CD4-positive, alpha-beta T cell (primary cell): ENCODE measurements around the gene TXNIP. TPM values are rescaled to one million over a fixed set of nuclear protein-coding genes. Genes with fewer than 3 reads are reported as not detected.

Experiments
- ATAC-seq: fragments of 200-7000 bp; cut with Tn5 transposase; one replicate; pipeline ENCODE4 v1.10.0; 2022; ENCODE audit warnings: mild to moderate bottlenecking; ENCODE audit not compliant: poor library complexity
- CTCF ChIA-PET: fragments of 350-600 bp; sonication (Branson Sonifier 250); formaldehyde crosslinking; loops from one replicate; lab custom pipeline; 2021; ENCODE audit warnings: antibody characterized with exemption, inconsistent platforms; lab: Charles Lee
- POLR2A ChIA-PET: fragments of 350-600 bp; sonication (Branson Sonifier 250); formaldehyde crosslinking; loops from one replicate; lab custom pipeline; 2021; ENCODE audit warnings: antibody characterized with exemption, inconsistent platforms; lab: Charles Lee
- DNase-seq, 14 experiments: peaks; one replicate each; pipeline ENCODE4 v3.0.0-alpha.2; 2013 to 2020; ENCODE audit warnings: mixed read lengths in 2 of 14
- H3K27ac ChIP-seq, 2 donors: one replicate each; pipeline versions ENCODE4 v1.5.1 to v1.7.0; 2013; ENCODE audit warnings: low read length in 2 of 2, low read depth in 1 of 2, mild to moderate bottlenecking in 1 of 2
- H3K27me3 ChIP-seq, 2 experiments: 1 replicate in 1 of 2; 2 replicates in 1 of 2; pipeline versions ENCODE4 v1.6.1 to v1.7.0; 2013; ENCODE audit warnings: low read length in 2 of 2, control low read depth in 1 of 2, mild to moderate bottlenecking in 1 of 2, moderate library complexity in 1 of 2; ENCODE audit not compliant: insufficient read depth in 2 of 2, control insufficient read depth in 1 of 2
- H3K36me3 ChIP-seq: one replicate; pipeline ENCODE4 v1.6.1; 2013; ENCODE audit warnings: low read length, control low read depth; ENCODE audit not compliant: insufficient read depth
- H3K4me1 ChIP-seq: one replicate; pipeline ENCODE4 v1.6.1; 2013; ENCODE audit warnings: low read length, control low read depth; ENCODE audit not compliant: insufficient read depth
- H3K4me3 ChIP-seq: one replicate; pipeline ENCODE4 v1.5.1; 2013; ENCODE audit warnings: mild to moderate bottlenecking, low read length, moderate library complexity
- H3K9me3 ChIP-seq, 2 experiments: 1 replicate in 1 of 2; 2 replicates in 1 of 2; pipeline versions ENCODE4 v1.6.1 to v1.7.0; 2013; ENCODE audit warnings: low read length in 2 of 2, mild to moderate bottlenecking in 2 of 2, control low read depth in 1 of 2, moderate library complexity in 1 of 2; ENCODE audit not compliant: control insufficient read depth in 1 of 2, insufficient read depth in 1 of 2
- H3K27ac Mint-ChIP-seq: one replicate; pipeline ENCODE4 v1.8.0; 2020; ENCODE audit warnings: mixed read lengths
- H3K27me3 Mint-ChIP-seq: one replicate; pipeline ENCODE4 v1.8.0; 2021; ENCODE audit warnings: mixed read lengths
- H3K36me3 Mint-ChIP-seq: one replicate; pipeline ENCODE4 v1.8.0; 2021; ENCODE audit warnings: low read depth, mixed read lengths
- H3K4me1 Mint-ChIP-seq: one replicate; pipeline ENCODE4 v1.8.0; 2021; ENCODE audit warnings: low read depth, mixed read lengths
- H3K4me3 Mint-ChIP-seq: one replicate; pipeline ENCODE4 v1.8.0; 2020; ENCODE audit warnings: mild to moderate bottlenecking, mixed read lengths
- H3K9me3 Mint-ChIP-seq: one replicate; pipeline ENCODE4 v1.8.0; 2020; ENCODE audit warnings: mixed read lengths
- intact Hi-C, 2 experiments: fragments of 100-400 bp; cut with DNase I in 1 of 2; cut with micrococcal nuclease in 1 of 2; formaldehyde crosslinking; loops; one replicate each; pipeline versions ENCODE4 v1.15.1 to v1.9.0; 2023 to 2025; cut with DNase I, micrococcal nuclease
- total RNA-seq, 174 experiments: library from RNA in 2 of 174; stranded (reverse) in 2 of 174; gene quantifications; one replicate each; pipeline ENCODE4 v1.2.3 and lab custom pipeline; 2021 to 2026
- TF ChIP-seq, protein P1 (sequence below): fragments of 200-600 bp; IDR thresholded peaks from one replicate; pipeline ENCODE4 v1.8.0; 2022; ENCODE audit warnings: antibody characterized with exemption, mild to moderate bottlenecking

Gene TXNIP
- total RNA-seq, 2 experiments from 2014 or later: 1,317 to 1,358 TPM

DNA sequence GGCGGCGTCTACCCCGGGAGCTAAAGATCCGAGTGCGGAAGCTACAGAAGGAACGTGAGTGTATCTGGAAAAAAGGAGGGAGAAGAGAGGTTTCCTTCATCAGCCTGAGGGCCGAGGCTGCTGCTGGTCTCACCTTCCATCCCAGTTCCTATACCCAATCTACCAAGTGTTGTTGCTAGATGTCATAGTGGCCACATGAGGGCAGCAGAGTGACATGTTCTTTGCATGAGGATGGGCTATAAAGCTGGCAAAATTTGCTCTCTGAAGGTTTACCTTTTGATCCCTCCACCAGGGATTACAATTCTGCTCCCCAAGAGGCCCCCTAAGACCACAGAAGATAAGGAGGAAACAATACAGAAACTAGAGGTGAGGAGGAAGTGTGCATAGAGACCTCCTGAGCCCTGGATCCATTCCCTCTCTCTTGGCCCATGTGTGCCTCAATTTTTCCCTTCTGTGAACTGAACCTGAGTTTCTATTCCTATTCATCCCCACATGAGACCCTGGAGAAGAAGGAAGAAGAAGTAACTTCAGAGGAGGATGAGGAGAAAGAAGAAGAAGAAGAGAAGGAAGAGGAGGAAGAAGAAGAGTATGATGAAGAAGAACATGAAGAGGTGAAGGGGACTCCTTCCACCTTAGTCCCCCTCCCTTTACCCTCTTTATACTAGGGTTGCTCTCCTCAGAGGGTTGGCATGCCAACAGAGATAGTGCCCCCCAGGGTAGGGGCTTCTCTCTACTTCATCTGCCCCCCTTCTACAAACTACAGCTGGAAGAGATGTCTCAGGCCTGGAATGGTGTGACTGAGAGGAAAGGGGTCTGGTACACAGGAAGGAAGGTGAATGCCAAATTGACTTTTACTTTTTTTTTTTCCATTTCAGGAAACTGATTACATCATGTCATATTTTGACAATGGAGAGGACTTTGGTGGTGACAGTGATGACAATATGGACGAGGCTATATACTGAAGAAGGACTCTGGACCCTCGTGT is 18.6 kb downstream of the TXNIP start:
- Histone ChIP-seq H3K4me3 (peak overlapping the region; percentile 45), H3K27me3 (no peaks in the 10 kb centered on the region), H3K4me1 (peaks cover 56% of the 10 kb centered on the region), H3K9me3 (no peaks in the 10 kb centered on the region), H3K27ac (peak overlapping the region; percentile 93 to 94), H3K36me3 (peaks cover 14% of the 10 kb centered on the region)
- ChIA-PET POLR2A (interaction anchor here (1.0 to 6.6 kb wide), 12 partner anchors 14 to 132 kb away, joined by 3 to 625 read pairs (median 7); partner anchors contain the start of genes ANKRD34A, LIX1L, NUDT17 and PEX11B), CTCF (interaction anchor here (0.6 to 9.4 kb wide), 26 partner anchors 8 to 132 kb away, joined by 3 to 151 read pairs (median 6); partner anchors contain the start of genes ANKRD34A, HJV, LIX1L and NUDT17)
- TF ChIP-seq, protein P1, sequence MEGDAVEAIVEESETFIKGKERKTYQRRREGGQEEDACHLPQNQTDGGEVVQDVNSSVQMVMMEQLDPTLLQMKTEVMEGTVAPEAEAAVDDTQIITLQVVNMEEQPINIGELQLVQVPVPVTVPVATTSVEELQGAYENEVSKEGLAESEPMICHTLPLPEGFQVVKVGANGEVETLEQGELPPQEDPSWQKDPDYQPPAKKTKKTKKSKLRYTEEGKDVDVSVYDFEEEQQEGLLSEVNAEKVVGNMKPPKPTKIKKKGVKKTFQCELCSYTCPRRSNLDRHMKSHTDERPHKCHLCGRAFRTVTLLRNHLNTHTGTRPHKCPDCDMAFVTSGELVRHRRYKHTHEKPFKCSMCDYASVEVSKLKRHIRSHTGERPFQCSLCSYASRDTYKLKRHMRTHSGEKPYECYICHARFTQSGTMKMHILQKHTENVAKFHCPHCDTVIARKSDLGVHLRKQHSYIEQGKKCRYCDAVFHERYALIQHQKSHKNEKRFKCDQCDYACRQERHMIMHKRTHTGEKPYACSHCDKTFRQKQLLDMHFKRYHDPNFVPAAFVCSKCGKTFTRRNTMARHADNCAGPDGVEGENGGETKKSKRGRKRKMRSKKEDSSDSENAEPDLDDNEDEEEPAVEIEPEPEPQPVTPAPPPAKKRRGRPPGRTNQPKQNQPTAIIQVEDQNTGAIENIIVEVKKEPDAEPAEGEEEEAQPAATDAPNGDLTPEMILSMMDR: peak; percentile 83
- H3K4me1 Mint-ChIP-seq: peaks cover 12% of the 10 kb centered on the region
- peak; percentile 48 for ATAC-seq
- no peaks in the 10 kb centered on the region for H3K27me3 Mint-ChIP-seq
- H3K36me3 Mint-ChIP-seq: peaks cover 11% of the 10 kb centered on the region
- DNase-seq: peak; percentile 59 to 93 (median 68)
- intact Hi-C loops: loop anchor here (1.0 kb wide), 4 partner anchors 30 to 132 kb away; partner anchors contain the start of gene NUDT17 (in 1 of the 2)
- no peak overlapping the region for H3K4me3 Mint-ChIP-seq
- no peak overlapping the region for H3K27ac Mint-ChIP-seq
- H3K9me3 Mint-ChIP-seq: no peaks in the 10 kb centered on the region

DNA sequence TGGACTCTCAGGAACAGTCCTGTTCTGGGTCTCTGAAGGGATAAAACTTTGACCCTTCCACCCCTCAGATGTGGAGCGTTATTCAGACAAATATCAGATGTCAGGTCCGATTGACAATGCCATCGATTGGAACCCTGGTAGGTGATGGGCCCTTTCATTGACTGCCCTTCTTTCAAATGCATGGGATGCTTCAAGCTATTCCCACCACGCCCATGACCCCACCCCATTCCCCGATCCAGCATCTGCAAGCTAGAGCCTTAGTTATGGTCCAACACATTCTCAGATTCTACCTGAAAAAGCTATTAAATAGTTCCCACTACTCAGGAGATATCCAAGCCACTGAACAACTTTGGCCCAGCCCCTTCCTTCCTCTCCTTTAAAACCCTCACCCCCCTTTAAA is 19.4 kb downstream of the TXNIP start:
- Mint-ChIP-seq H3K9me3 (no peaks in the 10 kb centered on the region), H3K27ac (no peak overlapping the region), H3K4me3 (no peak overlapping the region), H3K4me1 (peaks cover 15% of the 10 kb centered on the region), H3K27me3 (no peaks in the 10 kb centered on the region), H3K36me3 (peaks cover 11% of the 10 kb centered on the region)
- Histone ChIP-seq H3K27me3 (no peaks in the 10 kb centered on the region), H3K4me1 (peaks cover 48% of the 10 kb centered on the region), H3K9me3 (no peaks in the 10 kb centered on the region), H3K4me3 (no peak overlapping the region), H3K27ac (peak overlapping the region in 1 of 2 donors; percentile 94), H3K36me3 (peaks cover 14% of the 10 kb centered on the region)
- POLR2A ChIA-PET: interaction anchor here (1.0 to 6.6 kb wide), 9 partner anchors 13 to 132 kb away, joined by 3 to 625 read pairs (median 14); partner anchors contain the start of genes ANKRD34A, LIX1L, NUDT17 and POLR3GL
- TF ChIP-seq, protein P1: no peak
- intact Hi-C loops: loop anchor here (1.0 kb wide), 4 partner anchors 30 to 132 kb away; partner anchors contain the start of gene NUDT17 (in 1 of the 2)
- no peak for DNase-seq
- ATAC-seq: no peak
- CTCF ChIA-PET: interaction anchor here (1.0 to 9.4 kb wide), 17 partner anchors 9 to 132 kb away, joined by 3 to 151 read pairs (median 8); partner anchors contain the start of genes ANKRD34A, LIX1L, NUDT17 and POLR3GL

DNA sequence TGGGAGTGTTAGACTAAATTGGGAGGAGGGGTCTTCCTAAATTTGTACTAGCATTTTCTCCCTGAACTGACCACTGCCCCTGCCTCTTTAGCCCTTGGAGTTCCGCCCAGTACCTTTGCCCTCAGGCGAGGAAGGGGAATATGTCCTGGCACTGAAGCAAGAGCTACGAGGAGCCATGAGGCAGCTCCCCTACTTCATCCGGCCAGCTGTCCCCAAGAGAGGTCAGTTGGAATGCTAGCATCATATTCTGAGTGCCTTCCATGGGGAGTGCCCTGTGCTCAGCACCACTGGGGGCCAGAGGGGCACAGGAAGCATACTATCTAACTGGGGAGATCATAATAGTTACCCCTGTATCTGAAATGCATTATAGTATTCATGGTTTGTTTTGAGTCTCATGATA is 21.2 kb downstream of the TXNIP start:
- Histone ChIP-seq H3K27me3 (no peaks in the 10 kb centered on the region), H3K9me3 (no peaks in the 10 kb centered on the region), H3K4me1 (peaks cover 32% of the 10 kb centered on the region), H3K4me3 (no peak overlapping the region), H3K36me3 (peaks cover 14% of the 10 kb centered on the region), H3K27ac (no peak overlapping the region)
- TF ChIP-seq, protein P1: no peak
- Mint-ChIP-seq H3K4me3 (no peak overlapping the region), H3K9me3 (no peaks in the 10 kb centered on the region), H3K36me3 (peaks cover 11% of the 10 kb centered on the region), H3K27ac (no peak overlapping the region), H3K27me3 (no peaks in the 10 kb centered on the region), H3K4me1 (peaks cover 20% of the 10 kb centered on the region)
- ATAC-seq: no peak
- DNase-seq: no peak
- intact Hi-C loops: no loop called here
- POLR2A ChIA-PET: no interaction called here
- CTCF ChIA-PET: interaction anchor here (3.1 kb wide), 1 partner anchor 16 kb away, joined by 11 read pairs; the partner anchor contains the start of gene LIX1L
